ENCODE measurements around the gene TMEM272. TPM values are rescaled to one million over a fixed set of nuclear protein-coding genes. Genes with fewer than 3 reads are reported as not detected.
A peak's percentile ranks its signal among the peaks of the same experiment; 100 is the strongest.

TMEM272 gene
- total RNA-seq, 1 experiment from 2014 or later = 0.07 TPM

DNA sequence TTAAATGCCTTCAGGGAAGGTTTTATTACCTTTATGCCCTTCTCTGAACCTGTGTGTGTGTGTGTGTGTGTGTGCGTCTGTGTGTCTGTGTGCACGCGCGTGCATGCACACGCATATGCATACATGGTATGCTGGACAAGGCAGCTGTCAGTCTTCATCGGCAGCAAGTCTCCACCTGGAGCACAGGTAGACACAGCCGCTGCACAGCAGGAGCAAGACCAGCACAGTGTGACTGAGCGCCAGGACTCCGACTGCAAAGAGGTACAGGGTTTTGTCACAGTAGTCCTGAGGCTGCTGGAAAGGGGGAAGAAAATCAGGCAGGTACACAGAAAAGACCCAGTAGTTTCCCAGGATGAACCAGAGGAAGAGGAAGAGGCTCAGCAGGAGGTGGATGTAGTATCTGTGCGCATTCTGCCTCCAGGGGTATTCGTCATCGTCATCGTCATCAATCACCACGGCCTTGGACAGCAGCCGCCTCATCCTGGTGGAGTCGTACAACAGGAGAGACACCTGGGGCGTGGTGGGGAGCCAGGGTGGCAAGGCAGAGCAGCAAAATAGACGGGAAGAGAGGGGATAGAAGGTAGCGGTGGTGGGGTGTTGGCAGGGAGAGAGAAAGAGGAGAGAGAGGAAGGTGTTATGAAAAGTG, 28.2 kb downstream of the TMEM272 start:
- ATAC-seq = no peak
- H3K9ac ChIP-seq (ENCODE audit: low read length) = no peak overlapping the region
- no TSS peak for BruUV-seq (replicated peaks)
- intact Hi-C loops (cut with micrococcal nuclease) = loop anchor here (5.0 kb wide), 2 partner anchors 41 to 81 kb away; no protein-coding TSS in a partner anchor
- no peak overlapping the region for H3K4me3 ChIP-seq (ENCODE audit: low read length)
- TF ChIP-seq EZH2 (IDR thresholded peaks at IDR 0.05; ENCODE audit: low read length, unreplicated experiment) (no peak), EZH2phosphoT487 (IDR thresholded peaks at IDR 0.05; ENCODE audit: borderline replicate concordance, low read length) (no peak)
- TF ChIP-seq, protein P1, sequence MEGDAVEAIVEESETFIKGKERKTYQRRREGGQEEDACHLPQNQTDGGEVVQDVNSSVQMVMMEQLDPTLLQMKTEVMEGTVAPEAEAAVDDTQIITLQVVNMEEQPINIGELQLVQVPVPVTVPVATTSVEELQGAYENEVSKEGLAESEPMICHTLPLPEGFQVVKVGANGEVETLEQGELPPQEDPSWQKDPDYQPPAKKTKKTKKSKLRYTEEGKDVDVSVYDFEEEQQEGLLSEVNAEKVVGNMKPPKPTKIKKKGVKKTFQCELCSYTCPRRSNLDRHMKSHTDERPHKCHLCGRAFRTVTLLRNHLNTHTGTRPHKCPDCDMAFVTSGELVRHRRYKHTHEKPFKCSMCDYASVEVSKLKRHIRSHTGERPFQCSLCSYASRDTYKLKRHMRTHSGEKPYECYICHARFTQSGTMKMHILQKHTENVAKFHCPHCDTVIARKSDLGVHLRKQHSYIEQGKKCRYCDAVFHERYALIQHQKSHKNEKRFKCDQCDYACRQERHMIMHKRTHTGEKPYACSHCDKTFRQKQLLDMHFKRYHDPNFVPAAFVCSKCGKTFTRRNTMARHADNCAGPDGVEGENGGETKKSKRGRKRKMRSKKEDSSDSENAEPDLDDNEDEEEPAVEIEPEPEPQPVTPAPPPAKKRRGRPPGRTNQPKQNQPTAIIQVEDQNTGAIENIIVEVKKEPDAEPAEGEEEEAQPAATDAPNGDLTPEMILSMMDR (conservative IDR thresholded peaks at IDR 0.05; ENCODE audit: low read depth, low read length) = no peak
- H3K79me2 ChIP-seq (ENCODE audit: low read length) = no peaks in the 10 kb centered on the region
- peaks cover 6% of the 10 kb centered on the region; the same call in 1 of the 2 replicates for H3K4me1 ChIP-seq (ENCODE audit: insufficient read depth, low read length)
- no peak overlapping the region for H3K4me2 ChIP-seq (ENCODE audit: low read length)
- H2AFZ ChIP-seq (ENCODE audit: low read length) = no peak overlapping the region
- ChIA-PET CTCF (no interaction called here), POLR2A (ENCODE audit: unreplicated experiment) (no interaction called here)
- no peaks in the 10 kb centered on the region for H4K20me1 ChIP-seq (ENCODE audit: low read length)
- H3K27me3 ChIP-seq (ENCODE audit: low read length) = no peaks in the 10 kb centered on the region
- no peak overlapping the region for H3K27ac ChIP-seq (ENCODE audit: low read length)
- peak; percentile 8 for DNase-seq
- H3K9me3 ChIP-seq (ENCODE audit: low read length) = no peaks in the 10 kb centered on the region
- H3K9me2 ChIP-seq (replicated peaks; ENCODE audit: low read length) = no peaks in the 10 kb centered on the region
- H3F3A ChIP-seq (ENCODE audit: low read length, unreplicated experiment) = no peaks in the 10 kb centered on the region
- H3K36me3 ChIP-seq (ENCODE audit: low read depth, low read length) = no peaks in the 10 kb centered on the region

GRCh38 chr13:51815848-51816247, 29.1 kb downstream of the TMEM272 start:
- H3K4me2 ChIP-seq (ENCODE audit: low read length) = peak overlapping the region; percentile 97
- intact Hi-C loops (cut with micrococcal nuclease) = loop anchor here (2.0 to 5.0 kb wide), 3 partner anchors 41 to 385 kb away; no protein-coding TSS in a partner anchor

More at GRCh38 chr13:51815848-51816247, 29.1 kb downstream of the TMEM272 start:
- no peaks in the 10 kb centered on the region for H3K36me3 ChIP-seq (ENCODE audit: low read depth, low read length)
- ChIA-PET CTCF (interaction anchor here (0.9 kb wide), 2 partner anchors 9 to 312 kb away, joined by 3 read pairs; no protein-coding TSS in a partner anchor), POLR2A (ENCODE audit: unreplicated experiment) (interaction anchor here (0.7 kb wide), 1 partner anchor 43 kb away, joined by 3 read pairs; no protein-coding TSS in a partner anchor)
- peaks cover 6% of the 10 kb centered on the region; the same call in 1 of the 2 replicates for H3K4me1 ChIP-seq (ENCODE audit: insufficient read depth, low read length)
- no peak for TF ChIP-seq EZH2phosphoT487 (IDR thresholded peaks at IDR 0.05; ENCODE audit: borderline replicate concordance, low read length)
- TF ChIP-seq, protein P1 (conservative IDR thresholded peaks at IDR 0.05; ENCODE audit: low read depth, low read length) = no peak
- no peak for TF ChIP-seq EZH2 (IDR thresholded peaks at IDR 0.05; ENCODE audit: low read length, unreplicated experiment)
- no peaks in the 10 kb centered on the region for H4K20me1 ChIP-seq (ENCODE audit: low read length)
- H3K27me3 ChIP-seq (ENCODE audit: low read length) = no peaks in the 10 kb centered on the region
- no peaks in the 10 kb centered on the region for H3K9me2 ChIP-seq (replicated peaks; ENCODE audit: low read length)
- H3K9ac ChIP-seq (ENCODE audit: low read length) = no peak overlapping the region
- H3K79me2 ChIP-seq (ENCODE audit: low read length) = no peaks in the 10 kb centered on the region
- peak overlapping the region; percentile 94 for H2AFZ ChIP-seq (ENCODE audit: low read length)
- DNase-seq = peak; percentile 12
- no TSS peak for BruUV-seq (replicated peaks)
- no peaks in the 10 kb centered on the region for H3K9me3 ChIP-seq (ENCODE audit: low read length)
- no peaks in the 10 kb centered on the region for H3F3A ChIP-seq (ENCODE audit: low read length, unreplicated experiment)
- peak; percentile 31 for ATAC-seq
- H3K4me3 ChIP-seq (ENCODE audit: low read length) = peak overlapping the region; percentile 68
- no peak overlapping the region for H3K27ac ChIP-seq (ENCODE audit: low read length)

All from PC-3 (cell line).